WTC11 (cell line): ENCODE measurements around the gene CTDNEP1.

Source experiments
- CBFB ChIP-seq: sonication (generic); formaldehyde crosslinking; IDR thresholded peaks from 2 replicates; pipeline ENCODE4 v1.8.1; 2022; ENCODE audit warnings: mild to moderate bottlenecking, low read depth, missing genetic modification reagents
- CREM ChIP-seq: sonication (generic); formaldehyde crosslinking; IDR thresholded peaks from 2 replicates; pipeline ENCODE4 v1.8.1; 2022; ENCODE audit warnings: mild to moderate bottlenecking, missing genetic modification reagents, moderate library complexity
- NFYB ChIP-seq: sonication (generic); formaldehyde crosslinking; conservative IDR thresholded peaks from 2 replicates; pipeline ENCODE4 v1.8.0; 2022; ENCODE audit warnings: low read depth, missing genetic modification reagents
- ZNF416 ChIP-seq: fragments of 250-450 bp; sonication (Bioruptor Pico); IDR thresholded peaks from 2 replicates; pipeline ENCODE4 v1.9.0; 2021; ENCODE audit warnings: mild to moderate bottlenecking, inconsistent platforms
- TF ChIP-seq, protein P1 (sequence below): sonication (generic); formaldehyde crosslinking; IDR thresholded peaks from 2 replicates; pipeline ENCODE4 v1.8.0; 2022; ENCODE audit warnings: mild to moderate bottlenecking, missing genetic modification reagents
- TF ChIP-seq, protein P2 (sequence below): fragments of 200-600 bp; IDR thresholded peaks from 2 replicates; pipeline ENCODE4 v1.8.0; 2022; ENCODE audit warnings: antibody characterized with exemption
- TF ChIP-seq, protein P3 (sequence below): sonication (generic); formaldehyde crosslinking; IDR thresholded peaks from 2 replicates; pipeline ENCODE4 v1.8.1; 2023; ENCODE audit warnings: mild to moderate bottlenecking, missing genetic modification reagents, borderline replicate concordance
- TF ChIP-seq, protein P4 (sequence below): sonication (generic); formaldehyde crosslinking; IDR thresholded peaks from 2 replicates; pipeline ENCODE4 v1.8.1; 2023; ENCODE audit warnings: mild to moderate bottlenecking, missing genetic modification reagents
- TF ChIP-seq, protein P5 (sequence below): sonication (generic); formaldehyde crosslinking; IDR thresholded peaks from 2 replicates; pipeline ENCODE4 v1.8.0; 2022; ENCODE audit warnings: mild to moderate bottlenecking, missing genetic modification reagents

DNA sequence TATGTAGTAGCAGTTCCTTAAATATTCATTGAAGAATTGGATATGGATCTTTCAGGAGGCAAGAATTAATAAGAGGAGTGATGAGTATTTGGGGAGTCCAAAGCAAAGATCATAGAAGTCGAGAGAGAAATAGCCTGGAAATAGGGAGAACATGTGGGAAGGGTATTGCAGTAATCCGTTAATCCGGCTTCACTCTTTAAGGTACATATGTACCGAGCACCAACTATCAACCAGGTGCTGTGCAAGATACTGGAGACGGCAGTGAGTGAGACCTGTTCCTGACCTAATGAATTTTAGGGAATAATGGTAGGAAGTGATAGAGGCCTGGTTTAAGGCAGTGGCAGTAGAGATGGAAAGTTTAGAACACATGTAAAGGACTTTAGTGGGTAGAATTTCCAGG, 1.5 kb upstream of the CTDNEP1 start:
- no peak for TF ChIP-seq ZNF416 (CRISPR knock-in tag)
- no peak for TF ChIP-seq CBFB (CRISPR knock-in tag)
- no peak for TF ChIP-seq NFYB (CRISPR knock-in tag)
- TF ChIP-seq CREM (CRISPR knock-in tag) = no peak
- TF ChIP-seq, protein P1, sequence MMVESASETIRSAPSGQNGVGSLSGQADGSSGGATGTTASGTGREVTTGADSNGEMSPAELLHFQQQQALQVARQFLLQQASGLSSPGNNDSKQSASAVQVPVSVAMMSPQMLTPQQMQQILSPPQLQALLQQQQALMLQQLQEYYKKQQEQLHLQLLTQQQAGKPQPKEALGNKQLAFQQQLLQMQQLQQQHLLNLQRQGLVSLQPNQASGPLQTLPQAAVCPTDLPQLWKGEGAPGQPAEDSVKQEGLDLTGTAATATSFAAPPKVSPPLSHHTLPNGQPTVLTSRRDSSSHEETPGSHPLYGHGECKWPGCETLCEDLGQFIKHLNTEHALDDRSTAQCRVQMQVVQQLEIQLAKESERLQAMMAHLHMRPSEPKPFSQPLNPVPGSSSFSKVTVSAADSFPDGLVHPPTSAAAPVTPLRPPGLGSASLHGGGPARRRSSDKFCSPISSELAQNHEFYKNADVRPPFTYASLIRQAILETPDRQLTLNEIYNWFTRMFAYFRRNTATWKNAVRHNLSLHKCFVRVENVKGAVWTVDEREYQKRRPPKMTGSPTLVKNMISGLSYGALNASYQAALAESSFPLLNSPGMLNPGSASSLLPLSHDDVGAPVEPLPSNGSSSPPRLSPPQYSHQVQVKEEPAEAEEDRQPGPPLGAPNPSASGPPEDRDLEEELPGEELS (CRISPR knock-in tag) = no peak
- TF ChIP-seq, protein P2, sequence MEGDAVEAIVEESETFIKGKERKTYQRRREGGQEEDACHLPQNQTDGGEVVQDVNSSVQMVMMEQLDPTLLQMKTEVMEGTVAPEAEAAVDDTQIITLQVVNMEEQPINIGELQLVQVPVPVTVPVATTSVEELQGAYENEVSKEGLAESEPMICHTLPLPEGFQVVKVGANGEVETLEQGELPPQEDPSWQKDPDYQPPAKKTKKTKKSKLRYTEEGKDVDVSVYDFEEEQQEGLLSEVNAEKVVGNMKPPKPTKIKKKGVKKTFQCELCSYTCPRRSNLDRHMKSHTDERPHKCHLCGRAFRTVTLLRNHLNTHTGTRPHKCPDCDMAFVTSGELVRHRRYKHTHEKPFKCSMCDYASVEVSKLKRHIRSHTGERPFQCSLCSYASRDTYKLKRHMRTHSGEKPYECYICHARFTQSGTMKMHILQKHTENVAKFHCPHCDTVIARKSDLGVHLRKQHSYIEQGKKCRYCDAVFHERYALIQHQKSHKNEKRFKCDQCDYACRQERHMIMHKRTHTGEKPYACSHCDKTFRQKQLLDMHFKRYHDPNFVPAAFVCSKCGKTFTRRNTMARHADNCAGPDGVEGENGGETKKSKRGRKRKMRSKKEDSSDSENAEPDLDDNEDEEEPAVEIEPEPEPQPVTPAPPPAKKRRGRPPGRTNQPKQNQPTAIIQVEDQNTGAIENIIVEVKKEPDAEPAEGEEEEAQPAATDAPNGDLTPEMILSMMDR = no peak
- TF ChIP-seq, protein P3, sequence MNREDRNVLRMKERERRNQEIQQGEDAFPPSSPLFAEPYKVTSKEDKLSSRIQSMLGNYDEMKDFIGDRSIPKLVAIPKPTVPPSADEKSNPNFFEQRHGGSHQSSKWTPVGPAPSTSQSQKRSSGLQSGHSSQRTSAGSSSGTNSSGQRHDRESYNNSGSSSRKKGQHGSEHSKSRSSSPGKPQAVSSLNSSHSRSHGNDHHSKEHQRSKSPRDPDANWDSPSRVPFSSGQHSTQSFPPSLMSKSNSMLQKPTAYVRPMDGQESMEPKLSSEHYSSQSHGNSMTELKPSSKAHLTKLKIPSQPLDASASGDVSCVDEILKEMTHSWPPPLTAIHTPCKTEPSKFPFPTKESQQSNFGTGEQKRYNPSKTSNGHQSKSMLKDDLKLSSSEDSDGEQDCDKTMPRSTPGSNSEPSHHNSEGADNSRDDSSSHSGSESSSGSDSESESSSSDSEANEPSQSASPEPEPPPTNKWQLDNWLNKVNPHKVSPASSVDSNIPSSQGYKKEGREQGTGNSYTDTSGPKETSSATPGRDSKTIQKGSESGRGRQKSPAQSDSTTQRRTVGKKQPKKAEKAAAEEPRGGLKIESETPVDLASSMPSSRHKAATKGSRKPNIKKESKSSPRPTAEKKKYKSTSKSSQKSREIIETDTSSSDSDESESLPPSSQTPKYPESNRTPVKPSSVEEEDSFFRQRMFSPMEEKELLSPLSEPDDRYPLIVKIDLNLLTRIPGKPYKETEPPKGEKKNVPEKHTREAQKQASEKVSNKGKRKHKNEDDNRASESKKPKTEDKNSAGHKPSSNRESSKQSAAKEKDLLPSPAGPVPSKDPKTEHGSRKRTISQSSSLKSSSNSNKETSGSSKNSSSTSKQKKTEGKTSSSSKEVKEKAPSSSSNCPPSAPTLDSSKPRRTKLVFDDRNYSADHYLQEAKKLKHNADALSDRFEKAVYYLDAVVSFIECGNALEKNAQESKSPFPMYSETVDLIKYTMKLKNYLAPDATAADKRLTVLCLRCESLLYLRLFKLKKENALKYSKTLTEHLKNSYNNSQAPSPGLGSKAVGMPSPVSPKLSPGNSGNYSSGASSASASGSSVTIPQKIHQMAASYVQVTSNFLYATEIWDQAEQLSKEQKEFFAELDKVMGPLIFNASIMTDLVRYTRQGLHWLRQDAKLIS (CRISPR knock-in tag) = no peak
- TF ChIP-seq, protein P4, sequence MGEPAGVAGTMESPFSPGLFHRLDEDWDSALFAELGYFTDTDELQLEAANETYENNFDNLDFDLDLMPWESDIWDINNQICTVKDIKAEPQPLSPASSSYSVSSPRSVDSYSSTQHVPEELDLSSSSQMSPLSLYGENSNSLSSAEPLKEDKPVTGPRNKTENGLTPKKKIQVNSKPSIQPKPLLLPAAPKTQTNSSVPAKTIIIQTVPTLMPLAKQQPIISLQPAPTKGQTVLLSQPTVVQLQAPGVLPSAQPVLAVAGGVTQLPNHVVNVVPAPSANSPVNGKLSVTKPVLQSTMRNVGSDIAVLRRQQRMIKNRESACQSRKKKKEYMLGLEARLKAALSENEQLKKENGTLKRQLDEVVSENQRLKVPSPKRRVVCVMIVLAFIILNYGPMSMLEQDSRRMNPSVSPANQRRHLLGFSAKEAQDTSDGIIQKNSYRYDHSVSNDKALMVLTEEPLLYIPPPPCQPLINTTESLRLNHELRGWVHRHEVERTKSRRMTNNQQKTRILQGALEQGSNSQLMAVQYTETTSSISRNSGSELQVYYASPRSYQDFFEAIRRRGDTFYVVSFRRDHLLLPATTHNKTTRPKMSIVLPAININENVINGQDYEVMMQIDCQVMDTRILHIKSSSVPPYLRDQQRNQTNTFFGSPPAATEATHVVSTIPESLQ (CRISPR knock-in tag) = no peak
- TF ChIP-seq, protein P5, sequence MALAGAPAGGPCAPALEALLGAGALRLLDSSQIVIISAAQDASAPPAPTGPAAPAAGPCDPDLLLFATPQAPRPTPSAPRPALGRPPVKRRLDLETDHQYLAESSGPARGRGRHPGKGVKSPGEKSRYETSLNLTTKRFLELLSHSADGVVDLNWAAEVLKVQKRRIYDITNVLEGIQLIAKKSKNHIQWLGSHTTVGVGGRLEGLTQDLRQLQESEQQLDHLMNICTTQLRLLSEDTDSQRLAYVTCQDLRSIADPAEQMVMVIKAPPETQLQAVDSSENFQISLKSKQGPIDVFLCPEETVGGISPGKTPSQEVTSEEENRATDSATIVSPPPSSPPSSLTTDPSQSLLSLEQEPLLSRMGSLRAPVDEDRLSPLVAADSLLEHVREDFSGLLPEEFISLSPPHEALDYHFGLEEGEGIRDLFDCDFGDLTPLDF (CRISPR knock-in tag) = no peak
